MCF 10A (cell line): ENCODE data around the gene CDCP2. TPM values are rescaled to one million over a fixed set of nuclear protein-coding genes. Genes with fewer than 3 reads are reported as not detected.

Experiments used
- BruUV-seq: library from RNA; stranded (reverse); fragments of 400-500 nt; replicated peaks from 2 replicates; lab custom pipeline; 2021; lab: Mats Ljungman, UMichigan
- CTCF ChIA-PET: fragments of 300-600 bp; sonication (Branson Sonifier 250); formaldehyde crosslinking; extraction: SDS; loops from one replicate; lab custom pipeline; 2021; ENCODE audit warnings: antibody characterized with exemption, inconsistent platforms; lab: Yijun Ruan, JAX
- POLR2A ChIA-PET: fragments of 300-600, 350-650 bp; sonication (Branson Sonifier 250); formaldehyde crosslinking; extraction: SDS; loops from one replicate; lab custom pipeline; 2020; ENCODE audit warnings: antibody characterized with exemption, inconsistent platforms; lab: Yijun Ruan, JAX
- DNase-seq: peaks from one replicate; pipeline ENCODE4 v3.0.0-alpha.2; 2018; ENCODE audit not compliant: unreplicated experiment
- H3K27ac Mint-ChIP-seq: one replicate; pipeline ENCODE4 v1.8.0; 2022; ENCODE audit warnings: mild to moderate bottlenecking, low read depth, mixed read lengths; ENCODE audit not compliant: unreplicated experiment
- H3K27me3 Mint-ChIP-seq: one replicate; pipeline ENCODE4 v1.8.0; 2022; ENCODE audit warnings: mixed read lengths; ENCODE audit not compliant: insufficient read depth, unreplicated experiment
- H3K36me3 Mint-ChIP-seq: one replicate; pipeline ENCODE4 v1.8.0; 2022; ENCODE audit warnings: mild to moderate bottlenecking, moderate library complexity, mixed read lengths; ENCODE audit not compliant: insufficient read depth, unreplicated experiment
- H3K4me1 Mint-ChIP-seq: one replicate; pipeline ENCODE4 v1.8.0; 2022; ENCODE audit warnings: mixed read lengths; ENCODE audit not compliant: insufficient read depth, unreplicated experiment
- H3K4me3 Mint-ChIP-seq: one replicate; pipeline ENCODE4 v1.8.0; 2022; ENCODE audit warnings: mild to moderate bottlenecking, moderate library complexity, mixed read lengths; ENCODE audit not compliant: unreplicated experiment
- H3K9me3 Mint-ChIP-seq: one replicate; pipeline ENCODE4 v1.8.0; 2022; ENCODE audit warnings: mixed read lengths; ENCODE audit not compliant: unreplicated experiment
- intact Hi-C: fragments of 100-400 bp; cut with micrococcal nuclease; formaldehyde crosslinking; loops from 2 replicates; pipeline ENCODE4 v1.14.1; 2022
- total RNA-seq: library from RNA; stranded (reverse); gene quantifications from 2 replicates; pipeline ENCODE4 v1.2.3, GENCODE V29; 2022
- TF ChIP-seq, protein P1 (sequence below): fragments of 200-600 bp; IDR thresholded peaks from one replicate; pipeline ENCODE4 v1.8.0; 2022; ENCODE audit warnings: antibody characterized with exemption, mild to moderate bottlenecking; ENCODE audit not compliant: unreplicated experiment

The CDCP2 gene
- total RNA-seq, 1 experiment from 2014 or later, result not detected

DNA sequence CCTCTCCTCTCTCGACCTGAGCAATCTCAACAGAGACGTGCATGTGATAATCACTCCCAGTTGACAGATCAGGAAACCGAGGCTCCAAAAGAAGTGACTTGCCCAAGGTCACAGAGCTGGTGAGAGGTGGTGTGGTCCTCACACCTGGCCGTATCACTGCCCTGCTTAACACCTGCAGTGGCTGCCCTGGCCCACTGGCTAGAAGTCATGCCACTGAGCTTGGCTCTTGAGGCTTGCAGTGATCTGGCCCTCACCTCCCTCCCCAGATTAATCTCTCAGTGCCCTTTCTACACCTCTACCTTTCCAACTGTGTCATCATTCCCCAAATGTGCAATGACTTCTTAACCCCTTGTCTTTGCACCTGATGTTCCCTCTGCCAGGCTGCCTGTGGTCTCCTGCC lies 38.8 kb downstream of the CDCP2 start:
- ChIA-PET CTCF (interaction anchor here (0.7 kb wide), 2 partner anchors 9 to 678 kb away, joined by 3 read pairs; no protein-coding TSS in a partner anchor), POLR2A (no interaction called here)
- intact Hi-C loops, result loop anchor here (10.0 kb wide), 1 partner anchor 161 kb away; no protein-coding TSS in a partner anchor
- no peak overlapping the region for H3K4me3 Mint-ChIP-seq
- no peak overlapping the region for H3K27ac Mint-ChIP-seq
- DNase-seq, result no peak
- H3K9me3 Mint-ChIP-seq, result no peaks in the 10 kb centered on the region
- H3K36me3 Mint-ChIP-seq, result no peaks in the 10 kb centered on the region
- BruUV-seq, result no TSS peak
- H3K4me1 Mint-ChIP-seq, result no peaks in the 10 kb centered on the region
- TF ChIP-seq, protein P1, sequence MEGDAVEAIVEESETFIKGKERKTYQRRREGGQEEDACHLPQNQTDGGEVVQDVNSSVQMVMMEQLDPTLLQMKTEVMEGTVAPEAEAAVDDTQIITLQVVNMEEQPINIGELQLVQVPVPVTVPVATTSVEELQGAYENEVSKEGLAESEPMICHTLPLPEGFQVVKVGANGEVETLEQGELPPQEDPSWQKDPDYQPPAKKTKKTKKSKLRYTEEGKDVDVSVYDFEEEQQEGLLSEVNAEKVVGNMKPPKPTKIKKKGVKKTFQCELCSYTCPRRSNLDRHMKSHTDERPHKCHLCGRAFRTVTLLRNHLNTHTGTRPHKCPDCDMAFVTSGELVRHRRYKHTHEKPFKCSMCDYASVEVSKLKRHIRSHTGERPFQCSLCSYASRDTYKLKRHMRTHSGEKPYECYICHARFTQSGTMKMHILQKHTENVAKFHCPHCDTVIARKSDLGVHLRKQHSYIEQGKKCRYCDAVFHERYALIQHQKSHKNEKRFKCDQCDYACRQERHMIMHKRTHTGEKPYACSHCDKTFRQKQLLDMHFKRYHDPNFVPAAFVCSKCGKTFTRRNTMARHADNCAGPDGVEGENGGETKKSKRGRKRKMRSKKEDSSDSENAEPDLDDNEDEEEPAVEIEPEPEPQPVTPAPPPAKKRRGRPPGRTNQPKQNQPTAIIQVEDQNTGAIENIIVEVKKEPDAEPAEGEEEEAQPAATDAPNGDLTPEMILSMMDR, result no peak
- no peaks in the 10 kb centered on the region for H3K27me3 Mint-ChIP-seq

DNA sequence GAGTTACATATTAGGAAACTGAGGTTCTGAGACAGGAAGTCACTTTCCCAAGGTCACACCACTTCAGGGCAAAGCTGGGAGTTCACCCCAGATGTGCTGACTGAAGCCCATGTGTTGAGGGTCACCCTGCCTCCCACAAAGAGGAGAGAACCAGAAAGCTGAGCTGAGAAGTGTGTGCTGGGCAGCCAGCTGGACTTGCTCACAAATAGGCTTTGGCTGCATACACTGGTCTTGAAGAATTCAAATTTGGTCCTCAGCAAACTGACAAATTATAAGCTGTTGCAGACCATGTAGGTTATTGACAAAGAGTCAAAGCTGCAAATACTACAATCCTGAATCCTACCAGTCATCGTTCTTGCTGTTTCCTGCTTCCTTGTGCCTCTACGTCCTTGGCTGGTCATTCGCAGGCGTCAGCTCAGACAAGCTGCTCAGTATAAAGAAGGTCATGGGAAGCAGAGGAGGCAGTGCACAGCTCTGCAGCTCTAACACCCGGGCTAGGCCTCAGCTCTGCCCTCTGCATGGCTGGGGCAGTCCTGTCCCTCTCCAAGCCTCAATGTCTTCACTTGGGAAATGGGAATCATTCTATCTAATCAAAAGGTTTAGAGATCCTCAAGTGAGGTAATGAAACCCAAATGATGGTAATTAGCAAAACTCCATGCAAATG lies 40.0 kb downstream of the CDCP2 start:
- CTCF ChIA-PET, result interaction anchor here (0.6 to 1.1 kb wide), 5 partner anchors 10 to 357 kb away, joined by 3 to 5 read pairs (median 3); no protein-coding TSS in a partner anchor
- intact Hi-C loops, result loop anchor here (10.0 kb wide), 1 partner anchor 162 kb away; no protein-coding TSS in a partner anchor

DNA sequence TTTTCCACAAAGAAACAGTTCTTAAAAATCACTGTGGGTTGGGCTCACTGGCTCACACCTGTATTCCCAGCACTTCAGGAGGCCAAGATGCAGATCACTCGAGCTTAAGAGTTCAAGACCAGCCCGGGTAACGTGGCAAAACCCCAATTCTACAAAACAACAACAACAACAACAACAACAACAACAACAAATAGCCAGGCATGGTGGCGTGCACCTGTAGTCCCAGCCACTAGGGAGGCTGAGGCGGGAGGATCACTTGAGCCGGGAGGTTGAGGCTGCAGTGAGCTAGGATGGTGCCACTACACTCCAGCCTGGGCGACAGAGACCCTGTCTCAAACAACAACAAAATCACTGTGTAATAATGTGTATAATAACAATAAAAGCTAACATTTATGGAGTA lies 40.8 kb downstream of the CDCP2 start:
- Mint-ChIP-seq H3K9me3 (no peaks in the 10 kb centered on the region), H3K4me1 (no peaks in the 10 kb centered on the region), H3K4me3 (no peak overlapping the region), H3K27ac (no peak overlapping the region), H3K27me3 (no peaks in the 10 kb centered on the region), H3K36me3 (no peaks in the 10 kb centered on the region)
- TF ChIP-seq, protein P1, result no peak
- BruUV-seq, result no TSS peak
- DNase-seq, result no peak
- CTCF ChIA-PET, result interaction anchor here (0.6 to 1.1 kb wide), 2 partner anchors 10 to 301 kb away, joined by 3 read pairs; no protein-coding TSS in a partner anchor
- intact Hi-C loops, result loop anchor here (10.0 kb wide), 1 partner anchor 163 kb away; no protein-coding TSS in a partner anchor
- POLR2A ChIA-PET, result interaction anchor here (1.3 kb wide), 1 partner anchor 9 kb away, joined by 4 read pairs; no protein-coding TSS in a partner anchor

More for the DNA sequence above, 40.0 kb downstream of the CDCP2 start:
- no peak overlapping the region for H3K4me3 Mint-ChIP-seq
- POLR2A ChIA-PET, result interaction anchor here (0.6 to 0.7 kb wide), 2 partner anchors 25 to 188 kb away, joined by 3 to 5 read pairs; no protein-coding TSS in a partner anchor
- H3K4me1 Mint-ChIP-seq, result no peaks in the 10 kb centered on the region
- TF ChIP-seq, protein P1, result no peak
- no peaks in the 10 kb centered on the region for H3K27me3 Mint-ChIP-seq
- DNase-seq, result no peak
- H3K9me3 Mint-ChIP-seq, result no peaks in the 10 kb centered on the region
- no TSS peak for BruUV-seq
- H3K36me3 Mint-ChIP-seq, result no peaks in the 10 kb centered on the region
- H3K27ac Mint-ChIP-seq, result no peak overlapping the region

DNA sequence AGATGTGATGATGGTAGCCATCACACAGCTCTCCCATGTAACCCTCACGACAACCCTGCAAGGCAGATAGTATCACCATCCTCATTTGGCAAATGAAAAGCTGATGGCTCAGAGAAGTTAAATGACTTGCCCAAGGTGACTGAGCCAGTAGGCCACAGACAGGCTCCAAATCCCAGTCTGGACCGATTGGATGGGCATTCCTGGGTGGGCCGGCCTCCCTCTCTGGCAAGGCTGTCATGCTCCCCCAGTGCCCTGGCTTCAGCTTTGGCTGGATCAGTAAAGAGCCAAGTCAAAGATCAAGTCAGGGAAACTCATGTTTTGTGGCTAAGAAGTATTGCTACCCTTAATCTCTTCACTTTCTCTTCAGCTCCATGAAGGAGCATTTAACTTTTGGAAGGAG lies 41.2 kb downstream of the CDCP2 start:
- Mint-ChIP-seq H3K4me3 (no peak overlapping the region), H3K4me1 (no peaks in the 10 kb centered on the region), H3K9me3 (no peaks in the 10 kb centered on the region), H3K27ac (no peak overlapping the region), H3K27me3 (no peaks in the 10 kb centered on the region), H3K36me3 (no peaks in the 10 kb centered on the region)
- DNase-seq, result no peak
- TF ChIP-seq, protein P1, result no peak
- CTCF ChIA-PET, result interaction anchor here (0.5 to 0.9 kb wide), 3 partner anchors 9 to 302 kb away, joined by 3 to 4 read pairs (median 3); no protein-coding TSS in a partner anchor
- intact Hi-C loops, result loop anchor here (10.0 kb wide), 1 partner anchor 163 kb away; no protein-coding TSS in a partner anchor
- POLR2A ChIA-PET, result interaction anchor here (0.6 to 1.3 kb wide), 2 partner anchors 10 to 448 kb away, joined by 3 to 4 read pairs; no protein-coding TSS in a partner anchor
- no TSS peak for BruUV-seq
